ENCODE results near the gene MAG. TPM values are rescaled to one million over a fixed set of nuclear protein-coding genes. Genes with fewer than 3 reads are reported as not detected.
A peak's percentile ranks its signal among the peaks of the same experiment; 100 is the strongest.

Gene MAG
- total and polyA plus RNA-seq, 7 donors = 0.06 to 6.1 TPM; not detected in 5

- H3K9me3 ChIP-seq = no peaks in the 10 kb centered on the region
- intact Hi-C loops (cut with DNase I) = loop anchor here (10.0 kb wide), 2 partner anchors 121 to 349 kb away; partner anchors contain the start of genes FXYD7 and HAUS5
Measured at GRCh38 chr19:35265126-35265899, 26.6 kb upstream of the MAG start.

DNA sequence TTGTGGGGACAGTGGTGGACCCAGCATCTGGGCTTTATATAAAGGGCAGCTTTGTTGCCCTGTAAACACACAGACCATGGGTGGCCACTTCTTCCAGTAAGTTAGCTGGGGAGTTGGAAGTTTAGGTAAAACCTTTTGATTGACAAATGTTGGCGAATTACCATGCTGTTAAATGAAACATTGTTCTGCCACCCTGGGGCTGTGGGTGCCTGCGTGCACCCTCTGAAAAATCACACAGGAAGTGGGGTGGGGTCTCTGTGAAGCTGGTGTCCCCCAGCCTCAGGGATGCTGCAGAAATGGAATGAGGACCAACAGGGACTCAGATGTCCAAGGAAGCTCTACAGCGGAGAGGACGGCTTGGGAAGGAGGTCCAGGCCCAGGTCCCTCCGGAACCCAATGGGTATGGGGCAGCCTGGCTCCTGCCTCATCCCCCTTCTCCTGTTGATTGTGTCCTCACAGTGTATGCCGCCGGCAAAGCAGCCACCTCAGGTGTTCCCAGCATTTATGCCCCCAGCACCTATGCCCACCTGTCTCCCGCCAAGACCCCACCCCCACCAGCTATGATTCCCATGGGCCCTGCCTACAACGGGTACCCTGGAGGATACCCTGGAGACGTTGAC, 26.0 kb upstream of the MAG start:
- no peaks in the 10 kb centered on the region for H3K27me3 ChIP-seq
- WGBS, 2 donors = 85 to 86% methylated on average over 10 of the region's 10 CpGs
- H3K36me3 ChIP-seq = peaks cover 0 to 10% (median 9%) of the 10 kb centered on the region in 4 donors
- H3K27ac ChIP-seq = peak overlapping the region; percentile 3 to 93 (median 52)
- DNase-seq = no peak
- no peak for TF ChIP-seq POLR2AphosphoS5 (IDR thresholded peaks at IDR 0.05)
- no peak for TF ChIP-seq POLR2A (IDR thresholded peaks at IDR 0.05)
- TF ChIP-seq EP300 (IDR thresholded peaks at IDR 0.05) = no peak
- TF ChIP-seq, protein P1, sequence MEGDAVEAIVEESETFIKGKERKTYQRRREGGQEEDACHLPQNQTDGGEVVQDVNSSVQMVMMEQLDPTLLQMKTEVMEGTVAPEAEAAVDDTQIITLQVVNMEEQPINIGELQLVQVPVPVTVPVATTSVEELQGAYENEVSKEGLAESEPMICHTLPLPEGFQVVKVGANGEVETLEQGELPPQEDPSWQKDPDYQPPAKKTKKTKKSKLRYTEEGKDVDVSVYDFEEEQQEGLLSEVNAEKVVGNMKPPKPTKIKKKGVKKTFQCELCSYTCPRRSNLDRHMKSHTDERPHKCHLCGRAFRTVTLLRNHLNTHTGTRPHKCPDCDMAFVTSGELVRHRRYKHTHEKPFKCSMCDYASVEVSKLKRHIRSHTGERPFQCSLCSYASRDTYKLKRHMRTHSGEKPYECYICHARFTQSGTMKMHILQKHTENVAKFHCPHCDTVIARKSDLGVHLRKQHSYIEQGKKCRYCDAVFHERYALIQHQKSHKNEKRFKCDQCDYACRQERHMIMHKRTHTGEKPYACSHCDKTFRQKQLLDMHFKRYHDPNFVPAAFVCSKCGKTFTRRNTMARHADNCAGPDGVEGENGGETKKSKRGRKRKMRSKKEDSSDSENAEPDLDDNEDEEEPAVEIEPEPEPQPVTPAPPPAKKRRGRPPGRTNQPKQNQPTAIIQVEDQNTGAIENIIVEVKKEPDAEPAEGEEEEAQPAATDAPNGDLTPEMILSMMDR (IDR thresholded peaks at IDR 0.05) = no peak
- no peaks in the 10 kb centered on the region for H3K9me3 ChIP-seq
- peaks cover 0 to 40% (median 28%) of the 10 kb centered on the region in 4 donors for H3K4me1 ChIP-seq
- intact Hi-C loops (cut with DNase I) = loop anchor here (10.0 kb wide), 2 partner anchors 121 to 349 kb away; partner anchors contain the start of genes FXYD7 and HAUS5
- H3K4me3 ChIP-seq = no peak overlapping the region

More at GRCh38 chr19:35265126-35265899, 26.6 kb upstream of the MAG start:
- 61 to 63% methylated on average over 6 of the region's 6 CpGs for WGBS, 2 donors
- no peaks in the 10 kb centered on the region for H3K27me3 ChIP-seq
- peaks cover 0 to 39% (median 26%) of the 10 kb centered on the region in 4 donors for H3K4me1 ChIP-seq
- H3K4me3 ChIP-seq = no peak overlapping the region
- H3K36me3 ChIP-seq = peaks cover 0 to 3% (median 2%) of the 10 kb centered on the region in 4 donors
- peak; percentile 64 for DNase-seq
- no peak for TF ChIP-seq POLR2AphosphoS5 (IDR thresholded peaks at IDR 0.05)
- peak overlapping the region in 3 of 4 donors; percentile 3 to 93 (median 14) for H3K27ac ChIP-seq

DNA sequence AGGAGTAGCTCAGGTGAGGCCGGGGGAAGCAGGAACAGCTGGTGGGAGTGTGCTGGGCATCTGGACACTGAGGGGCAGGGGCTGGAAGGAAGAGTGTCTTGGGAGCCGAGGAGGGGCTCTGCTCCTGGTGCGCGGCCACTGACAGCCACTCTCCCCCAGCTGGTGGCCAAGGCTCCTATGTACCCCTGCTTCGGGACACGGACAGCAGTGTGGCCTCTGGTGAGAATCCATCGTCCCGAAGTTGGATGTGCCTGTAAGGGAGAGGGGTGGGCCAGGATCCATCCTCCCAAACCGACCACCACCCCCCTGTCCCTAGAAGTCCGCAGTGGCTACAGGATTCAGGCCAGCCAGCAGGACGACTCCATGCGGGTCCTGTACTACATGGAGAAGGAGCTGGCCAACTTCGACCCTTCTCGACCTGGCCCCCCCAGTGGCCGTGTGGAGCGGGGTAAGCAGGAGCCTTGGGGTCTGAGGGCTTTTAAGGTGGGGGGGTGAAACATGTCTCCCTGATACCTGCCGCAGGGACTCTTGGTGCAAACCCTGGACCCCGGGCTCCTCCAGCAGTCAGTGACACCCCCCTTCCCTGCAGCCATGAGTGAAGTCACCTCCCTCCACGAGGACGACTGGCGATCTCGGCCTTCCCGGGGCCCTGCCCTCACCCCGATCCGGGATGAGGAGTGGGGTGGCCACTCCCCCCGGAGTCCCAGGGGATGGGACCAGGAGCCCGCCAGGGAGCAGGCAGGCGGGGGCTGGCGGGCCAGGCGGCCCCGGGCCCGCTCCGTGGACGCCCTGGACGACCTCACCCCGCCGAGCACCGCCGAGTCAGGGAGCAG, 25.2 kb upstream of the MAG start:
- intact Hi-C loops (cut with DNase I) = loop anchor here (10.0 kb wide), 2 partner anchors 122 to 348 kb away; partner anchors contain the start of genes FXYD7 and HAUS5
- H3K4me1 ChIP-seq = peaks cover 0 to 40% (median 28%) of the 10 kb centered on the region in 4 donors
- peak; percentile 74 for DNase-seq
- H3K4me3 ChIP-seq = peak overlapping the region; percentile 66 to 91 (median 75)
- H3K27me3 ChIP-seq = no peaks in the 10 kb centered on the region
- 43 to 46% methylated on average over 39 of the region's 39 CpGs for WGBS, 2 donors
- peaks cover 0 to 18% (median 16%) of the 10 kb centered on the region in 4 donors for H3K36me3 ChIP-seq
- H3K27ac ChIP-seq = peak overlapping the region; percentile 91 to 98 (median 94)
- TF ChIP-seq EP300 (IDR thresholded peaks at IDR 0.05) = no peak
- TF ChIP-seq, protein P1 (IDR thresholded peaks at IDR 0.05) = no peak
- H3K9me3 ChIP-seq = no peaks in the 10 kb centered on the region

- H3K4me1 ChIP-seq = peaks cover 0 to 40% (median 28%) of the 10 kb centered on the region in 4 donors
- 1 to 2% methylated on average over 40 of the region's 40 CpGs for WGBS, 2 donors
- peaks cover 0 to 24% (median 18%) of the 10 kb centered on the region in 4 donors for H3K36me3 ChIP-seq
- peak overlapping the region; percentile 91 to 98 (median 94) for H3K27ac ChIP-seq
- DNase-seq = peak; percentile 80
- intact Hi-C loops (cut with DNase I) = loop anchor here (10.0 kb wide), 2 partner anchors 123 to 347 kb away; partner anchors contain the start of genes FXYD7 and HAUS5
- TF ChIP-seq EP300 (IDR thresholded peaks at IDR 0.05) = no peak
- TF ChIP-seq POLR2A (IDR thresholded peaks at IDR 0.05) = no peak
- no peak for TF ChIP-seq POLR2AphosphoS5 (IDR thresholded peaks at IDR 0.05)
- TF ChIP-seq, protein P1 (IDR thresholded peaks at IDR 0.05) = no peak
- peak overlapping the region; percentile 66 to 91 (median 75) for H3K4me3 ChIP-seq
- no peaks in the 10 kb centered on the region for H3K9me3 ChIP-seq
- H3K27me3 ChIP-seq = no peaks in the 10 kb centered on the region
Measured at GRCh38 chr19:35267353-35267817, 24.6 kb upstream of the MAG start.

All from sigmoid colon (tissue), 7 donors.